NCI-H1417 treated with DMSO at 0.1 percent for 48 hours (cell line): ENCODE results near the gene FAM43A.

Experiments
- DNase-seq: peaks from one replicate; lab custom pipeline; 2025; lab: John Stamatoyannopoulos, UW

FAM43A gene

GRCh38 chr3:194711286-194711685 lies 25.6 kb downstream of the FAM43A start:
- no peak for DNase-seq

GRCh38 chr3:194711913-194712312 lies 26.2 kb downstream of the FAM43A start:
- no peak for DNase-seq

- no peak for DNase-seq
These were observed 27.8 kb downstream of the FAM43A start for GRCh38 chr3:194713299-194714136.

- DNase-seq, result no peak
These were observed 28.4 kb downstream of the FAM43A start for GRCh38 chr3:194714137-194714455.

GRCh38 chr3:194714564-194714963 lies 28.9 kb downstream of the FAM43A start:
- no peak for DNase-seq

GRCh38 chr3:194715022-194715800 lies 29.5 kb downstream of the FAM43A start:
- DNase-seq, result no peak

- no peak for DNase-seq
These were observed 32.4 kb downstream of the FAM43A start for GRCh38 chr3:194718079-194718478.

- DNase-seq, result no peak
These were observed 34.4 kb downstream of the FAM43A start for GRCh38 chr3:194720048-194720447.

- DNase-seq, result no peak
These were observed 38.3 kb downstream of the FAM43A start for GRCh38 chr3:194723846-194724618.

- DNase-seq, result no peak
These were observed 39.7 kb downstream of the FAM43A start for GRCh38 chr3:194725346-194725745.

GRCh38 chr3:194727435-194728128 lies 41.9 kb downstream of the FAM43A start:
- DNase-seq, result no peak

- DNase-seq, result no peak
These were observed 43.3 kb downstream of the FAM43A start for GRCh38 chr3:194728986-194729385.

GRCh38 chr3:194730365-194730764 lies 44.7 kb downstream of the FAM43A start:
- DNase-seq, result no peak

- no peak for DNase-seq
These were observed 45.9 kb downstream of the FAM43A start for GRCh38 chr3:194731506-194732073.

GRCh38 chr3:194732617-194733016 lies 46.9 kb downstream of the FAM43A start:
- DNase-seq, result no peak

- DNase-seq, result no peak
These were observed 50.7 kb downstream of the FAM43A start for GRCh38 chr3:194736277-194736895.

- DNase-seq, result no peak
These were observed 51.4 kb downstream of the FAM43A start for GRCh38 chr3:194736896-194737600.
